Measurements from ENCODE around the gene SLC8A3.

DNA sequence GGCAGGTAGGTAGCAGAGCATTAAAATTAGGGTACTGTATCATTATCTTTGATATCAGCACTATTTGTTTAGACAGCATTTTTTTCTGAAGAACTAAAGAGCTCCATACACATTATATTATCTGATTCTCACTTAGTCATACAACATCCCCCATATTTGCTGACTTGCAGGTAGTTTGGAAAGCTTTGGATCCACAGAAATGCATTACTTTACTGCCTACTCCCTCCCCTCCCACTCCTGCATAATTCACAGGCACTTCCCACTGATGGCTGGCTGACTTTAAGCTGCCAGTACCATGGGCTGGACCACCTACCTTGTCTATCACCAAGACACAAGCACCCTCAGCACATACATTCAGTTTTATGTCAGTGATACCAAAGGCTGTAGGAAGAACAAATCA is 110.4 kb downstream of the SLC8A3 start:
- TF ChIP-seq, protein P1, sequence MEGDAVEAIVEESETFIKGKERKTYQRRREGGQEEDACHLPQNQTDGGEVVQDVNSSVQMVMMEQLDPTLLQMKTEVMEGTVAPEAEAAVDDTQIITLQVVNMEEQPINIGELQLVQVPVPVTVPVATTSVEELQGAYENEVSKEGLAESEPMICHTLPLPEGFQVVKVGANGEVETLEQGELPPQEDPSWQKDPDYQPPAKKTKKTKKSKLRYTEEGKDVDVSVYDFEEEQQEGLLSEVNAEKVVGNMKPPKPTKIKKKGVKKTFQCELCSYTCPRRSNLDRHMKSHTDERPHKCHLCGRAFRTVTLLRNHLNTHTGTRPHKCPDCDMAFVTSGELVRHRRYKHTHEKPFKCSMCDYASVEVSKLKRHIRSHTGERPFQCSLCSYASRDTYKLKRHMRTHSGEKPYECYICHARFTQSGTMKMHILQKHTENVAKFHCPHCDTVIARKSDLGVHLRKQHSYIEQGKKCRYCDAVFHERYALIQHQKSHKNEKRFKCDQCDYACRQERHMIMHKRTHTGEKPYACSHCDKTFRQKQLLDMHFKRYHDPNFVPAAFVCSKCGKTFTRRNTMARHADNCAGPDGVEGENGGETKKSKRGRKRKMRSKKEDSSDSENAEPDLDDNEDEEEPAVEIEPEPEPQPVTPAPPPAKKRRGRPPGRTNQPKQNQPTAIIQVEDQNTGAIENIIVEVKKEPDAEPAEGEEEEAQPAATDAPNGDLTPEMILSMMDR (IDR thresholded peaks at IDR 0.05): no peak
- no peak for TF ChIP-seq POLR2A (IDR thresholded peaks at IDR 0.05)
